Sigmoid colon (tissue), 7 donors: ENCODE data around the gene ARHGAP27. TPM values are rescaled to one million over a fixed set of nuclear protein-coding genes. Genes with fewer than 3 reads are reported as not detected.
"Not testable (repeated sequence)": the region's sequence is repeated elsewhere in the genome, so short reads cannot be mapped to it uniquely, and the experiment has no call there.

Experiments used
- DNase-seq: peaks from one replicate; pipeline ENCODE4 v3.0.0-alpha.2; 2019
- H3K27ac ChIP-seq, 4 donors: fragments of 200-600 bp; sonication (generic); one replicate each; pipeline ENCODE4 v1.5.1; 2016 to 2019; ENCODE audit warnings: mild to moderate bottlenecking in 1 of 4
- H3K27me3 ChIP-seq, 3 donors: fragments of 200-600 bp; sonication (generic); one replicate each; pipeline ENCODE4 v1.5.1; 2019; ENCODE audit warnings: mild to moderate bottlenecking in 1 of 3
- H3K36me3 ChIP-seq, 4 donors: fragments of 200-600 bp; sonication (generic); one replicate each; pipeline ENCODE4 v1.5.1; 2016 to 2019
- H3K4me1 ChIP-seq, 4 donors: fragments of 200-600 bp; sonication (generic); one replicate each; pipeline ENCODE4 v1.5.1; 2017 to 2019
- H3K4me3 ChIP-seq, 4 donors: fragments of 200-600 bp; sonication (generic); one replicate each; pipeline ENCODE4 v1.5.1; 2017 to 2019; ENCODE audit warnings: mild to moderate bottlenecking in 2 of 4, moderate library complexity in 1 of 4
- H3K9me3 ChIP-seq, 4 donors: fragments of 200-600 bp in 3 of 4; sonication (generic) in 3 of 4; one replicate each; pipeline versions ENCODE4 v1.5.1 to v1.6.1; 2013 to 2019
- CTCF ChIP-seq, 4 experiments: fragments of 450-650 bp in 3 of 4; fragments of 200-600 bp in 1 of 4; IDR thresholded peaks; one replicate each; pipeline ENCODE4 v1.5.1; 2016 to 2019; ENCODE audit warnings: antibody characterized with exemption in 4 of 4, mild to moderate bottlenecking in 3 of 4, moderate library complexity in 2 of 4
- EP300 ChIP-seq, 4 donors: sonication (generic); formaldehyde crosslinking; IDR thresholded peaks; one replicate each; pipeline ENCODE4 v1.6.1; 2017; ENCODE audit warnings: antibody characterized with exemption in 4 of 4
- POLR2A ChIP-seq, 2 donors: fragments of 450-650 bp; IDR thresholded peaks; one replicate each; pipeline ENCODE4 v1.6.1; 2016; ENCODE audit warnings: antibody characterized with exemption in 2 of 2, mild to moderate bottlenecking in 2 of 2, moderate library complexity in 2 of 2
- POLR2AphosphoS5 ChIP-seq, 4 donors: sonication (generic); formaldehyde crosslinking; IDR thresholded peaks; one replicate each; pipeline ENCODE4 v1.6.1; 2017; ENCODE audit warnings: antibody characterized with exemption in 4 of 4
- WGBS, 2 donors: extraction: QIAGEN DNeasy Blood & Tissue Kit; methylation state at CpG; one replicate each; pipeline ENCODE4 v1.1.7; 2013; 5-methylcytosine and 5-hydroxymethylcytosine counted together
- intact Hi-C: fragments of 100-400 bp; cut with DNase I; formaldehyde crosslinking; loops from one replicate; pipeline ENCODE4 v1.15.1; 2023
- polyA plus RNA-seq, 3 donors: library from polyadenylated mRNA; stranded (reverse); fragments of 200-250 nt; gene quantifications; one replicate each; pipeline ENCODE4 v1.2.3, GENCODE V29; 2013
- total RNA-seq, 4 donors: library from RNA; depleted of rRNA; stranded (reverse); fragments of >200 nt; gene quantifications; one replicate each; pipeline ENCODE4 v1.1.0, GENCODE V29; 2016
- donor health status: healthy with polysubstance abuse.
- donor health status: Bipolar disorder and iron deficiency.
- donor health status: healthy.

The ARHGAP27 gene
- total and polyA plus RNA-seq, 7 donors = 9.1 to 144 (median 16.6) TPM

- peaks cover 0 to 56% (median 6%) of the 10 kb centered on the region in 4 donors for H3K36me3 ChIP-seq
- DNase-seq, H3K27ac ChIP-seq, intact Hi-C loops, H3K9me3 ChIP-seq, H3K4me3 ChIP-seq, H3K27me3 ChIP-seq, H3K4me1 ChIP-seq: not testable (repeated sequence)
- 92 to 94% methylated on average over 17 of the region's 17 CpGs for WGBS, 2 donors
Observed at GRCh38 chr17:45453731-45454130, 21.1 kb upstream of the ARHGAP27 start.

- DNase-seq, H3K4me3 ChIP-seq, intact Hi-C loops, H3K9me3 ChIP-seq, H3K27me3 ChIP-seq, H3K27ac ChIP-seq, H3K4me1 ChIP-seq: not testable (repeated sequence)
- 76 to 93% methylated on average over 5 of the region's 7 CpGs for WGBS, 2 donors
- H3K36me3 ChIP-seq = peaks cover 0 to 56% (median 6%) of the 10 kb centered on the region in 4 donors
Observed at GRCh38 chr17:45453225-45453534, 20.5 kb upstream of the ARHGAP27 start.

GRCh38 chr17:45452329-45453224 lies 19.9 kb upstream of the ARHGAP27 start:
- peaks cover 0 to 54% (median 6%) of the 10 kb centered on the region in 4 donors for H3K36me3 ChIP-seq
- H3K9me3 ChIP-seq, intact Hi-C loops, H3K4me1 ChIP-seq, H3K27ac ChIP-seq, H3K27me3 ChIP-seq, H3K4me3 ChIP-seq: not testable (repeated sequence)
- peak; percentile 38 for DNase-seq
- WGBS, 2 donors = 58 to 68% methylated on average over 9 of the region's 9 CpGs

- H3K4me1 ChIP-seq, H3K27ac ChIP-seq, intact Hi-C loops, H3K27me3 ChIP-seq, H3K9me3 ChIP-seq, H3K4me3 ChIP-seq: not testable (repeated sequence)
- 61 to 76% methylated on average over 7 to 8 of the region's 10 CpGs for WGBS, 2 donors
- DNase-seq = peak; percentile 19
- H3K36me3 ChIP-seq = peaks cover 0 to 59% (median 6%) of the 10 kb centered on the region in 4 donors
Observed at GRCh38 chr17:45451660-45452059, 19.0 kb upstream of the ARHGAP27 start.

DNA sequence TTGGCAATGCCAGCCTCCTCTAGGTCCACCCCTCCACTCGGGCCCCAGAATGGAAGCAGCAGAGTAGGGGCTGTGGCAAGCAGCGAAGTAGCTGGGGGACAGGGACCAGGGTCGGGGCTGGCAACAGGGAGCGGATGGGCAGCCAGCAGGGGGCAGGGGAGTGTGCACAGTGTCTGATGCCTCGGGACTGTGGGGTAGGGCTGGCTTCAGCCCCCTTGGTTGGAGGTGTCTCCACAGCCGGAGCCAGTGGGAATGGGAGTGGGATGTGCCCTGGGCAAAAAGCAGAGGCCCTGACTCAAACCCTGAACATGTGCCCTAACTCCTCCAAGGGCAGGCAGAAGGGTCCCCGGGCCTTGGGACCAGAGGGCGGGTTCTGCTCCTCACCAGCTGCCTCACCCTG lies 18.5 kb upstream of the ARHGAP27 start:
- H3K9me3 ChIP-seq = no peaks in the 10 kb centered on the region
- TF ChIP-seq POLR2AphosphoS5 (IDR thresholded peaks at IDR 0.05) (no peak), EP300 (IDR thresholded peaks at IDR 0.05) (no peak), CTCF (IDR thresholded peaks at IDR 0.05) (no peak), POLR2A (IDR thresholded peaks at IDR 0.05) (no peak)
- H3K27me3 ChIP-seq = no peaks in the 10 kb centered on the region
- intact Hi-C loops = no loop called here
- peak; percentile 52 for DNase-seq
- no peak overlapping the region for H3K4me3 ChIP-seq
- WGBS, 2 donors = 76 to 82% methylated on average over 8 of the region's 8 CpGs
- no peak overlapping the region for H3K27ac ChIP-seq
- peaks cover 0 to 55% (median 5%) of the 10 kb centered on the region in 4 donors for H3K36me3 ChIP-seq
- H3K4me1 ChIP-seq = no peaks in the 10 kb centered on the region

DNA sequence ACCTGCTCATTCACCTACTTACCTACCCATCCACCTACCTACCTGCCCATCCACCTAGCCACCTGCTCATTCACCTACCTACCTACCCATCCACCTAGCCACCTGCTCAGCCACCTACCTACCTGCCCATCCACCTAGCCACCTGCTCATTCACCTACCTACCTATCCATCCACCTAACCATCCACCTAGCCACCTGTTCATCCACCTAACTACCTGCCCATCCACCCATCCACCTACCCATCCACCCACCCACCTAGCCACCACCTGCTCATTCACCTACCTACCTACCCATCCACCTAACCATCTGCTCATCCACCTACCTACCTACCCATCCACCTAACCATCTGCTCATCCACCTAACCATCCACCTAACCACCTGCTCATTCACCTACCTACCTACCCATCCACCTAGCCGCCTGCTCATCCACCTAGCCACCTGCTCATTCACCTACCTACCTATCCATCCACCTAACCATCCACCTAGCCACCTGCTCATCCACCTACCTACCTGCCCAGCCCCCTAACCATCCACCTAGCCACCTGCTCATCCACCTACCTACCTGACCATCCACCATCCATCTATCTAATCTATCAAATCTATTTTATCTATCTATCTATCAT lies 17.1 kb upstream of the ARHGAP27 start:
- H3K4me1 ChIP-seq, H3K9me3 ChIP-seq, H3K27ac ChIP-seq, intact Hi-C loops, H3K4me3 ChIP-seq, H3K27me3 ChIP-seq: not testable (repeated sequence)
- H3K36me3 ChIP-seq = peaks cover 0 to 58% (median 5%) of the 10 kb centered on the region in 4 donors
- 96 to 100% methylated on average over 1 of the region's 1 CpG for WGBS, 2 donors
- DNase-seq = peak; percentile 12

DNA sequence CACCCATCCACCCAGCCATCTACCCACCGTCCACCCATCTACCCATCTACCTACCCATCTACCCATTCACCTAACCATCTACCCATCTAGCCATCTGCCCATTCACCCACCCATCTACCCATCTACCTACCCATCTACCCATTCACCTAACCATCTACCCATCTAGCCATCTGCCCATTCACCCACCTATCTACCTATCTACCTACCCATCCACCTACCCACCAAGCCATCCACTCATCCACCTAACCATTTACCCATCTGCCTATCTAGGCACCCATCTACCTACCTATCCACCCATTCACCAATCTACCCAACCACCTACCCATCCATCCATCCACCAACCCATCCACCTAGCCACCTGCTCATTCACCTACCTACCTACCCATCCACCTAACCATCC lies 16.6 kb upstream of the ARHGAP27 start:
- peak; percentile 22 for DNase-seq
- H3K4me1 ChIP-seq, H3K27ac ChIP-seq, intact Hi-C loops, H3K27me3 ChIP-seq, H3K9me3 ChIP-seq, H3K4me3 ChIP-seq: not testable (repeated sequence)
- 95 to 100% methylated on average over 1 of the region's 1 CpG for WGBS, 2 donors
- peaks cover 0 to 54% (median 5%) of the 10 kb centered on the region in 4 donors for H3K36me3 ChIP-seq

- intact Hi-C loops, DNase-seq, H3K4me3 ChIP-seq, H3K4me1 ChIP-seq, H3K27ac ChIP-seq, H3K27me3 ChIP-seq, H3K9me3 ChIP-seq: not testable (repeated sequence)
- 42 to 67% methylated on average over 1 of the region's 1 CpG for WGBS, 2 donors
- H3K36me3 ChIP-seq = peaks cover 0 to 49% (median 5%) of the 10 kb centered on the region in 4 donors
Observed at GRCh38 chr17:45448483-45448882, 15.8 kb upstream of the ARHGAP27 start.

DNA sequence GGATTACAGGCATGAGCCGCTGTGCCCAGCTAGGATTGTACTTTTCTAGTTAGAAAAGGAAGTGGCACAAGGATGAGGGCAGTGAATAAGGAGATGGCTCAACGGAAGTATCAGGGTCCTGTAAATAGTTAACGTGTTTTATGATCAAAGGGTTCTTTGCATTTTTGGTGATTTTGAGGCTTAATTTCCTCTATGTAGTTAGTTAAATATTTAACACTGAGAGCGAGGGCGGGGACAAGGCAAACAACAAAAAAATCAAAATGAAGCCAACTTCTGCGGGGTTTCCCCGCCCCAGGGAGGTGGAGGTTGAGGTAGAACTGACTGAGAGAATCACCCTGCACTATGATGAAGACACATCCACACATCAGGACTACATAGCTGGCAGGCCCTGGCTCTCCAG lies 15.4 kb upstream of the ARHGAP27 start:
- Histone ChIP-seq H3K27ac (peak overlapping the region in 1 of 4 donors; percentile 55), H3K36me3 (peaks cover 0 to 47% (median 5%) of the 10 kb centered on the region in 4 donors)
- H3K4me1 ChIP-seq, H3K27me3 ChIP-seq, DNase-seq, H3K4me3 ChIP-seq, H3K9me3 ChIP-seq, intact Hi-C loops: not testable (repeated sequence)
- WGBS, 2 donors = 16 to 79% methylated on average over 7 of the region's 7 CpGs

DNA sequence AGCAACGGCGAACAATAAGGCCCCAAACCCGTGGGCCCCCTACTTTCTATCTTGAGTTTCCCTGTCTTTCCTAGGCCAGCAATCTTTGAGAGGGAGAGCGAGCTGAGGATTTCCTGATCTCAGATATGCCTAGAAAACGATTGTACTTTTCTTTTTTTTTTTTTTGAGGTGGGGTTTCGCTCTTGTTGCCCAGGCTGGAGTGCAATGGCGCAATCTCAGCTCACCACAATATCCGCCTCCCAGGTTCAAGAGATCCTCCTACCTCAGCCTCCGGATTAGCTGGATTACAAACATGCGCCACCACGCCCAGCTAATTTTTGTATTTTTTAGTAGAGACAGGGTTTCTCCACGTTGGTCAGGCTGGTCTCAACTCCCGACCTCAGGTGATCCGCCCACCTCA lies 15.0 kb upstream of the ARHGAP27 start:
- H3K4me1 ChIP-seq, H3K4me3 ChIP-seq, H3K27me3 ChIP-seq, H3K9me3 ChIP-seq, intact Hi-C loops, DNase-seq: not testable (repeated sequence)
- WGBS, 2 donors = 25 to 63% methylated on average over 14 of the region's 14 CpGs
- H3K36me3 ChIP-seq = peaks cover 0 to 43% (median 4%) of the 10 kb centered on the region in 4 donors
- H3K27ac ChIP-seq = peak overlapping the region in 1 of 4 donors; percentile 55

DNA sequence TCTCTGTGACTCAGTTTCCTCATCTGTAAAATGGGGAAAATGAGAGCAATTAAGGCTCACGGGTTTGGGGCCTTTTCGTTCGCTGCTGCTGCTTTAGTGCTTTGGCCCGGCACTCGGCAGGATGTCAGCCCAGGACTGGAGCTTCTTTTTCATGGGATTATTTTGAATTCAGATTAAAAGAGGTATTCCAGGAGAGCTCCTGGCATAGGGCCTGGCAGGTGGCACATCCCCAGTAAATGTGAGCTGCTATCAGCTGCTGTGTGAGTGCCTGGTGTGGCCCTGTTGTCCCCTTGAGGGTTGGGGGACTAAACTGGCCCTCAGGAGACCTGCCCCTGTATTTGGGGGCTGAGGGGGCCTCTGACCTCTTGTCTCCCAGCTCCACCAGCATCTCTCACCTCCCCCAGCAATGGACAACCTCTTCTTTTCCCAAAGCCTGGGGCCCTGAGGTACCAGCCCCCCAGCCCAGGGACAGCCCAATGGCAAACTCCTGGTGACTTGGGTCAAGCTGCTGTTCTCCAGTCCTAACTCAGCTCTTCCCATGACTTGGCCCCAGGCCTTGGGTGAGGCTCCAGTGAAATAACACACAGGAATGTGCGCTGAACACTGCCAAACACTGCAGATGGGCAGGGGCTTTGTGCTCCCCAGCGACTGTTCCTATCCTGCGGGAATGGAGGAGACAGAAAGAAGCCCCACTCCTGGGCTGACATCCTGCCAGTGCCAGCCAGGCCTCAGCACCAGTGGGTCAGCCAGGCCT lies 14.4 kb upstream of the ARHGAP27 start:
- H3K4me3 ChIP-seq, H3K9me3 ChIP-seq, intact Hi-C loops, H3K27me3 ChIP-seq, H3K4me1 ChIP-seq: not testable (repeated sequence)
- peaks cover 0 to 42% (median 4%) of the 10 kb centered on the region in 4 donors for H3K36me3 ChIP-seq
- H3K27ac ChIP-seq = peak overlapping the region in 1 of 4 donors; percentile 55
- DNase-seq = peak; percentile 58
- WGBS, 2 donors = 61 to 83% methylated on average over 8 of the region's 8 CpGs
